Globus pallidus (tissue), 1 donor: ENCODE measurements around the gene STAT3.
"Not testable (repeated sequence)": the region's sequence is repeated elsewhere in the genome, so short reads cannot be mapped to it uniquely, and the experiment has no call there.

ENCODE experiments used
- DNase-seq: peaks from one replicate; pipeline ENCODE4 v3.0.0-alpha.2; 2015; ENCODE audit warnings: low spot score

STAT3 gene

GRCh38 chr17:42277342-42277712 lies 110.9 kb downstream of the STAT3 start:
- DNase-seq: no peak

- peak; percentile 42 for DNase-seq
Observed at GRCh38 chr17:42276609-42277341, 111.5 kb downstream of the STAT3 start.

- DNase-seq: peak; percentile 76
Observed at GRCh38 chr17:42276359-42276608, 112.0 kb downstream of the STAT3 start, which contains the start of gene STAT5B. Gene STAT5B, minus strand, starts transcription at chr17:42276391. Its CDS starts 44,264 bp downstream, at chr17:42232127.

- no peak for DNase-seq
Observed at GRCh38 chr17:42275527-42276358, 112.5 kb downstream of the STAT3 start.

GRCh38 chr17:42274812-42275526 lies 113.3 kb downstream of the STAT3 start:
- DNase-seq: peak; percentile 37

GRCh38 chr17:42274253-42274542 lies 114.0 kb downstream of the STAT3 start:
- no peak for DNase-seq

- DNase-seq: no peak
Observed at GRCh38 chr17:42273474-42274252, 114.6 kb downstream of the STAT3 start.

- DNase-seq: no peak
Observed at GRCh38 chr17:42272162-42272907, 115.9 kb downstream of the STAT3 start.

GRCh38 chr17:42271779-42272035 lies 116.5 kb downstream of the STAT3 start:
- no peak for DNase-seq

- DNase-seq: no peak
Observed at GRCh38 chr17:42271006-42271778, 117.0 kb downstream of the STAT3 start.

GRCh38 chr17:42270596-42270995 lies 117.6 kb downstream of the STAT3 start:
- DNase-seq: no peak

- DNase-seq: no peak
Observed at GRCh38 chr17:42270170-42270535, 118.1 kb downstream of the STAT3 start.

GRCh38 chr17:42268236-42268635 lies 120.0 kb downstream of the STAT3 start:
- no peak for DNase-seq

- no peak for DNase-seq
Observed at GRCh38 chr17:42266918-42267766, 121.1 kb downstream of the STAT3 start.

GRCh38 chr17:42266462-42266861 lies 121.8 kb downstream of the STAT3 start:
- DNase-seq: no peak

GRCh38 chr17:42264366-42264765 lies 123.9 kb downstream of the STAT3 start:
- not testable (repeated sequence) for DNase-seq
